Heart right ventricle (tissue), 16 donors: ENCODE measurements around the gene GPER1. TPM values are rescaled to one million over a fixed set of nuclear protein-coding genes. Genes with fewer than 3 reads are reported as not detected.
A peak's percentile ranks its signal among the peaks of the same experiment; 100 is the strongest.

Experiments used
- ATAC-seq, 8 donors: fragments of 200-7000 bp; cut with Tn5 transposase; one replicate each; pipeline ENCODE4 v1.9.1; 2020; ENCODE audit warnings: mild to moderate bottlenecking in 8 of 8, moderate library complexity in 8 of 8, moderate number of reproducible peaks in 1 of 8
- DNase-seq, 2 donors: peaks; one replicate each; pipeline ENCODE4 v3.0.0-alpha.2; 2020
- H3K27ac ChIP-seq, 10 donors: fragments of 200-600 bp; sonication (generic) in 2 of 10; one replicate each; pipeline versions ENCODE4 v1.5.0 to v1.8.0; 2020 to 2022; ENCODE audit warnings: mild to moderate bottlenecking in 3 of 10
- H3K27me3 ChIP-seq, 7 donors: fragments of 200-600 bp; one replicate each; pipeline ENCODE4 v1.8.0; 2021 to 2022; ENCODE audit warnings: mild to moderate bottlenecking in 2 of 7
- H3K36me3 ChIP-seq, 9 donors: fragments of 200-600 bp; sonication (generic) in 1 of 9; one replicate each; pipeline versions ENCODE4 v1.5.0 to v1.8.0; 2020 to 2022; ENCODE audit warnings: mild to moderate bottlenecking in 2 of 9
- H3K4me1 ChIP-seq, 9 donors: fragments of 200-600 bp; sonication (generic) in 1 of 9; one replicate each; pipeline versions ENCODE4 v1.5.0 to v1.8.0; 2020 to 2022; ENCODE audit warnings: mild to moderate bottlenecking in 4 of 9
- H3K4me3 ChIP-seq, 10 donors: fragments of 200-600 bp; sonication (generic) in 2 of 10; one replicate each; pipeline versions ENCODE4 v1.5.0 to v1.8.0; 2020 to 2022; ENCODE audit warnings: mild to moderate bottlenecking in 7 of 10, moderate library complexity in 2 of 10
- H3K9me3 ChIP-seq, 11 donors: fragments of 200-600 bp in 10 of 11; sonication (generic) in 2 of 11; one replicate each; pipeline versions ENCODE4 v1.5.0 to v1.8.0; 2013 to 2022; ENCODE audit warnings: mild to moderate bottlenecking in 2 of 11, control low read depth in 1 of 11, moderate library complexity in 1 of 11
- WGBS, 2 donors: extraction: QIAGEN DNeasy Blood & Tissue Kit; methylation state at CpG; one replicate each; pipeline ENCODE4 v1.1.7; 2013; ENCODE audit warnings: inconsistent platforms in 1 of 2; 5-methylcytosine and 5-hydroxymethylcytosine counted together
- intact Hi-C, 10 donors: fragments of 100-400 bp; cut with DNase I; formaldehyde crosslinking; loops; one replicate each; pipeline versions ENCODE4 v1.11.1 to v1.14.2; 2022
- polyA plus RNA-seq, 2 donors: library from polyadenylated mRNA; stranded (reverse); fragments of 200-250 nt; gene quantifications; one replicate each; pipeline ENCODE4 v1.2.3, GENCODE V29; 2013
- total RNA-seq, 10 donors: library from RNA; stranded (reverse); fragmentation: NEBNext Ultra II Directional in 3 of 10; extraction: Animal tissue kit (Norgen Biotek cat#: 25700) in 3 of 10; gene quantifications; one replicate each; pipeline versions ENCODE4 v1.2.1 to v1.2.4, GENCODE V29; 2021 to 2023
- TF ChIP-seq, protein P1 (sequence below), 9 donors: fragments of 200-600 bp; sonication (generic) in 2 of 9; IDR thresholded peaks; one replicate each; pipeline versions ENCODE4 v1.5.0 to v1.8.0; 2021 to 2022; ENCODE audit warnings: antibody characterized with exemption in 9 of 9, mild to moderate bottlenecking in 5 of 9, moderate library complexity in 1 of 9
- donor health status: Arrhythmogenic right ventricular cardiomyopathy.
- donor health status: ischemic (EF 13 %, LVEDD 7.1; RV severe dilation, severe dysfunction).
- donor health status: healthy with polysubstance abuse.
- donor health status: DM: no; HTN: yes; CAD: no.
- donor health status: DM: no; HTN: no; CAD: no.
- donor health status: ischemic (EF 25% LVEDD 6.9; RV normal size, moderate dysfunction).
- donor health status: ischemic (EF 25% LVEDD 5.7; RV mildly dilated, moderate dysfunction).
- donor health status: healthy.
- donor health status: DM: yes; HTN: yes; CAD: no.
- donor health status: Ischemic cardiomyopathy.
- donor health status: ischemic (EF 35%, LVEDD 5.7; RV mildly dilated, moderate dysfunction).
- donor health status: nonischemic (EF 11% LVEDD 7.7; RV severe dilation, severe dysfunction).
- donor health status: DM: yes; HTN: yes; CAD: no.
- donor health status: PGD.
- donor health status: ischemic (EF 29% LVEDD 5.4; RV normal size, mild dysfunction).
- donor health status: nonischemic (EF 23%, LVEDD 6.1; RV moderate dilation, normal function).

Gene GPER1
- total and polyA plus RNA-seq, 12 donors, result 1.1 to 4.7 (median 1.9) TPM

DNA sequence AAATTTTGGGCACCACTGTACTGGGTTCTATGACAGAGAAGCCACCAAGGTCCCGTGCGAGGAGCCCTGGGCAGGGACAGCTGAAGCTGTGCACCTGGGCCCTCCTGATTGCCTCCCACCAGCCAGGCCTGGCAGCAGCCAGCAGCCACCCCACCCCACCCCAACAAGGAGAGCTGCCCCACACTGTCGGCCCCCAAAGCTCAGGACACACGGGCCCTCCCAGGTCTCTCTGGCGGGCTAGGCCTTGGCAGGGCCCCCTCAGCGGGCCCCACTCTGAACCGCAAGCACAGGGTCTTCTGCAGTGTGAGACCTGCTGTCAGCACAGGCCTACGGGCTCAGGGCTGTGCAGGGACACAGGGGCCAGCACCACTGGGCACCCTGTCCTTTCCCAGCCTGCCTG is 38.1 kb upstream of the GPER1 start:
- TF ChIP-seq, protein P1, sequence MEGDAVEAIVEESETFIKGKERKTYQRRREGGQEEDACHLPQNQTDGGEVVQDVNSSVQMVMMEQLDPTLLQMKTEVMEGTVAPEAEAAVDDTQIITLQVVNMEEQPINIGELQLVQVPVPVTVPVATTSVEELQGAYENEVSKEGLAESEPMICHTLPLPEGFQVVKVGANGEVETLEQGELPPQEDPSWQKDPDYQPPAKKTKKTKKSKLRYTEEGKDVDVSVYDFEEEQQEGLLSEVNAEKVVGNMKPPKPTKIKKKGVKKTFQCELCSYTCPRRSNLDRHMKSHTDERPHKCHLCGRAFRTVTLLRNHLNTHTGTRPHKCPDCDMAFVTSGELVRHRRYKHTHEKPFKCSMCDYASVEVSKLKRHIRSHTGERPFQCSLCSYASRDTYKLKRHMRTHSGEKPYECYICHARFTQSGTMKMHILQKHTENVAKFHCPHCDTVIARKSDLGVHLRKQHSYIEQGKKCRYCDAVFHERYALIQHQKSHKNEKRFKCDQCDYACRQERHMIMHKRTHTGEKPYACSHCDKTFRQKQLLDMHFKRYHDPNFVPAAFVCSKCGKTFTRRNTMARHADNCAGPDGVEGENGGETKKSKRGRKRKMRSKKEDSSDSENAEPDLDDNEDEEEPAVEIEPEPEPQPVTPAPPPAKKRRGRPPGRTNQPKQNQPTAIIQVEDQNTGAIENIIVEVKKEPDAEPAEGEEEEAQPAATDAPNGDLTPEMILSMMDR (IDR thresholded peaks at IDR 0.05), result no peak
- H3K4me3 ChIP-seq, result no peak overlapping the region
- DNase-seq (no peak), ATAC-seq (no peak)
- intact Hi-C loops, result no loop called here
- H3K27ac ChIP-seq, result peak overlapping the region in 9 of 10 donors; percentile 28 to 95 (median 88)
- no peaks in the 10 kb centered on the region for H3K36me3 ChIP-seq
- no peaks in the 10 kb centered on the region for H3K27me3 ChIP-seq
- H3K4me1 ChIP-seq, result peaks cover 38 to 100% (median 91%) of the 10 kb centered on the region in 9 donors
- 74 to 88% methylated on average over 8 of the region's 8 CpGs for WGBS, 2 donors
- no peaks in the 10 kb centered on the region for H3K9me3 ChIP-seq

DNA sequence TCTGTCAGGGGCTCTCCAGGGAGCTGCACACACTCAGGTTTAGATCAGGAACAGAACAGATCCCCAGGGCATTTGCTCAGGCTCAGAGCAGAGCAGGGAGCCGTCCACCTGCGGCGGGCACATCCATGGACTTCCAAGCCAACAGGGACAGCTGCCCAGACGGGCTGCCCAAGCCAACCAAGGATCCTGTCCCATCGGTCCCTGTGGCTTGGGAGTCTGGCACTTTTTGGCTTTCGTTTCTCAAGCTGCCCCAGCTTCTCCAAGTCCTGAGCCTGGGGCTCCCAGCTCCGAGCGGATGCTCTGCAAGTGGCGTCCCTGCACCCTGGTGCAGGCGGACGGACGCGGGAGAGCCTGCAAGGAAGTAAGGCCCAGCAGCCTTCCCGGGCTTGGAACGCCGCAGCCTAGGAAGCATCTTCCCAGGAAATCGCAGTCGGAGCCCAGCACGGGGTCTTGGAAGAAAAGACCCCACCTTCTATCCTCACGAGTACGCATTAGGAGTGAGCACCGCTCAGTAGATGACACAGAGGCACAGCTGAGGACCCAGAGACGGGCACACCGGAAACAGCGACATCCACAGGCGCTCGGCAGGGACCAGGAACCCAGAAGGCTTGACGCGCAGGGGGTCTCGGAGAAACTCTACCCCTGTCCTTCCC is 37.5 kb upstream of the GPER1 start:
- Histone ChIP-seq H3K4me1 (peaks cover 38 to 100% (median 91%) of the 10 kb centered on the region in 9 donors), H3K27me3 (peaks cover 0 to 5% (median 0%) of the 10 kb centered on the region in 7 donors), H3K9me3 (no peaks in the 10 kb centered on the region), H3K27ac (peak overlapping the region in 9 of 10 donors; percentile 73 to 95 (median 88)), H3K36me3 (no peaks in the 10 kb centered on the region), H3K4me3 (no peak overlapping the region)
- intact Hi-C loops, result no loop called here
- TF ChIP-seq, protein P1 (IDR thresholded peaks at IDR 0.05), result no peak
- WGBS, 2 donors, result 80% methylated on average over 30 of the region's 30 CpGs
- ATAC-seq (no peak), DNase-seq (no peak)

DNA sequence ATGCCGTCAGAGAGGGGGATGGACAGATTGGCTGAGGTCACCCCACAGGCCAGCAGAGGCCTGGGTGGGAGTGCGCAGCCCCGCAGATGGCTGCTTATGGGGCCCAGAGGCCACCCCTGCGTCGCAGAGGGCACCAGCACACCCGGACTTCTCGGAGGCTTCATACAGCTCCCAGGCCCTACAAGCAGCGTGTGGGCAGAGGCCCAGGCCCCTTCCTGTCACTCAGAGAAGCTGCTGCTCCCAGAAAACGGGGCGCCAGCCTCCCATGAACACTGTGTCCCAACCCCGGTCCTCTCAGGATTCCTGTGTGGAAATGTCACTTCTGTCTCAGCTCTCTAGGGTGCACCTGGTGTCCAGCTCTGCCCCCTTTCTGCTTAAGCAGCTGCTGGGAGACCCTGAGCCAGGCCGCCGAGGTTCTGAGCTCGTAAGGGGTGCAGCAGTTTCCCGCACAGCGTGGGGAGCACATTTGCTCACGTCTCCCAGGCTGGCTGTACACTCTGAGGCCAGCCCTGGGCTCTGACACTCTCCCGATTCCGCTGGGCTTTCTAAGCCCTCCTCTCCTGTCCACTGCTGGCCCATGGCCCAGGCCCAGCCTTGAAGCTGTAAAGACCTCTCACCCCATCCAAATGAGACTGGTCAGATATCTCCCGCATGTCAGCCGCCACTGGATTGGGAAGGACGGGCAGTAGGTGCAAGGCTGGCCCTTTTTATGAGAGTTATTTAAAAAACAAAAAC is 36.8 kb upstream of the GPER1 start:
- 63 to 73% methylated on average over 22 of the region's 22 CpGs for WGBS, 2 donors
- Histone ChIP-seq H3K27ac (peak overlapping the region in 9 of 10 donors; percentile 73 to 95 (median 89)), H3K4me1 (peaks cover 43 to 100% (median 91%) of the 10 kb centered on the region in 9 donors), H3K36me3 (no peaks in the 10 kb centered on the region), H3K9me3 (no peaks in the 10 kb centered on the region), H3K4me3 (no peak overlapping the region), H3K27me3 (peaks cover 0 to 12% (median 0%) of the 10 kb centered on the region in 7 donors)
- peak in 1 of 2 donors; percentile 52 for DNase-seq
- intact Hi-C loops, result no loop called here
- TF ChIP-seq, protein P1 (IDR thresholded peaks at IDR 0.05), result no peak
- no peak for ATAC-seq

DNA sequence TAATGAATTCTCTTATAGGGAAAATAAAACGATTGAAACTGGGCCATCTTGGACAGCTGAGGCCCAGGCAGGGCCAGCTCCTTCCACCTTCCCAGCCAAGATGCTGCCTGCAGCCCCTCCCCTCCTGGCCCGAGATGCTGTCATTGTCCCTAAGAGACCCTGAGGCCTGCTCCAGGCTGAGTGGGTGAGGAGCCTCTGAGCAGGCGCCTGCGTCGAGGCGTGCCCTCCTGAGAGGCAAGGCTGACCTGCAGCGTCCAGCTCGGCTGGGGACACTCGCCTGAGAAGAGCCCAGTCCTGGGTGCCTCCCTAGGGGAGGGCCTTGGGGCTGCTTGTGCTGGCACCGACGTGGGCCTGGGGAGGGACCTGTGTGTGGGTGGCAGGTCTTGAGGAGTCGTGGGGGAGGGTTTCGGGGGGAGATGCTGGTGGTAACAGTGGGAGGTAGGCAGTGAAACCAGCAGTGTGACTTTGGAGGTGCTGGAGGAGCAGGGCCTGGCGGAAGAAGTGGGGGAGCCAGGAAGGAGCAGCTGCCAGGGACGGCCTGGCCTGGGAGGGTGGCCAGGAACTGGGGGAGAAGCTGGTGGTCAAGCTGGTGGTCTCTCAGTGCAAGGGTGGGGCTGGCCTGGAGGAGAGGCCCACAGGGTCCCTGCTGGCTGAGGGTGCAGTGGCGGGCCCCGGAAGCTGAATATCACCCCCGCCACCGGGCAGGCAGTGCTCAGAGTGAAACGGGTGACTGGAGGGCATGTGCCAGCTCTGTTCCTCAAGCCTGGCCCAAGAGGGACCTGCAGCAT is 35.7 kb upstream of the GPER1 start:
- Histone ChIP-seq H3K9me3 (no peaks in the 10 kb centered on the region), H3K27ac (peak overlapping the region; percentile 59 to 95 (median 88)), H3K4me3 (no peak overlapping the region), H3K27me3 (peaks cover 0 to 16% (median 0%) of the 10 kb centered on the region in 7 donors), H3K36me3 (peaks cover 0 to 3% (median 0%) of the 10 kb centered on the region in 9 donors), H3K4me1 (peaks cover 43 to 100% (median 92%) of the 10 kb centered on the region in 9 donors)
- DNase-seq (peak; percentile 44 to 61), ATAC-seq (peak in 7 of 8 donors; percentile 4 to 30 (median 18))
- 53 to 57% methylated on average over 20 of the region's 20 CpGs for WGBS, 2 donors
- TF ChIP-seq, protein P1 (IDR thresholded peaks at IDR 0.05), result no peak
- intact Hi-C loops, result no loop called here
